ENCODE measurements around the gene MINAR1.

Gene MINAR1

GRCh38 chr15:79466488-79466887 lies 34.4 kb downstream of the MINAR1 start:
- DNase-seq, result no peak

GRCh38 chr15:79467865-79468586 lies 35.9 kb downstream of the MINAR1 start:
- no peak for DNase-seq

- DNase-seq, result no peak
Observed at GRCh38 chr15:79472446-79472845, 40.3 kb downstream of the MINAR1 start.

- DNase-seq, result no peak
Observed at GRCh38 chr15:79474252-79474651, 42.1 kb downstream of the MINAR1 start.

DNA sequence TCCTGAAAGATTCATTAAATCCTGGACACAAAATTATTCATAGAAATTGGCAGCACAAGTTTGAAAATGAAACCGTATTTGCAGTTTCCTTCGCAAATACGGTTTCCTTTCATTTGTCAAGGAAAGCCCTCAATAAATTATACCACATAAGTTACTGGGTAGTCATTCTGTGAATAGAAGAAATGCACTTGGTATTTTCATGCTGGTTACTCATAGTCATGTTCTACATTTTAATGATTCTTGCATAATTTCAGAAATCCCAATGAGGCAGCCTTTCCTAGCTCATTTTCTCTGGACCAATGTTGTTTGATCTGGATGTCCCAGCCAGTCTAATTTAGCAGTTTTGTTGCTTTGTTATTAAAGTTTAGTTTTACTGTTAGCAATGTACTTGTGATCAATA lies 43.2 kb downstream of the MINAR1 start:
- DNase-seq, result no peak

GRCh38 chr15:79478108-79478507 lies 46.0 kb downstream of the MINAR1 start:
- DNase-seq, result no peak

GRCh38 chr15:79479616-79480015 lies 47.5 kb downstream of the MINAR1 start:
- no peak for DNase-seq

DNA sequence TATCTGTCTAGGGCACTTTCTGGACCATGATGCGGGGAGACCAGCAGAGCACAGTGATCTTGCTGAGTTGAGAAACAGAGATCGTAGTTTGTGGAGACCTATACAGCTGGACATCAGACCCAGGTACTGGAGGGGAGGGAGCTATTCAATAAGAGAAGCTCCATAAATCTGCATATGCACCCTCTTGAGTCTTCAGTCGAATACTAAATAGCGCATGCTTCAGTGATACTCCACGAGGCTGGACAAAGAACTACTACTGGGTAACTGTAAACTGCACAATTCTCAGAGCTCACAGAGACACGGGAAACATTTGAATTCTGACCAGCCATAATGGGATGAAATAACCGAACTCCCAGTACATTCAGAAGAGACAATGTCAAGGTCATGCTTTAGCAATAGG lies 49.7 kb downstream of the MINAR1 start:
- DNase-seq, result no peak
